C4-2B (cell line): ENCODE measurements around the gene HK2.

Source experiments
- CTCF ChIP-seq: fragments of 450-650 bp; conservative IDR thresholded peaks from 2 replicates; pipeline ENCODE4 v1.5.1; 2017; ENCODE audit warnings: mild to moderate bottlenecking
- ZFX ChIP-seq: fragments of 450-650 bp; IDR thresholded peaks from 2 replicates; pipeline ENCODE4 v1.6.1; 2017

- no peak for TF ChIP-seq CTCF
- TF ChIP-seq ZFX: no peak
Measured at GRCh38 chr2:74877781-74878433, 44.0 kb downstream of the HK2 start.
